HCT116 (cell line): ENCODE measurements around the gene CSRP1. TPM values are rescaled to one million over a fixed set of nuclear protein-coding genes. Genes with fewer than 3 reads are reported as not detected.

Experiments used
- ATAC-seq: fragments of 200-7000 bp; cut with Tn5 transposase; 2 replicates; pipeline ENCODE4 v1.9.1; 2020; ENCODE audit warnings: mild to moderate bottlenecking, moderate library complexity
- BruUV-seq: library from RNA; stranded (reverse); fragments of 400-500 nt; replicated peaks from 2 replicates; lab custom pipeline; 2021; lab: Mats Ljungman, UMichigan
- CTCF ChIA-PET: fragments of 300-600 bp; sonication (Branson Sonifier 250); formaldehyde crosslinking; loops from one replicate; lab custom pipeline; 2021; ENCODE audit warnings: antibody characterized with exemption; lab: Charles Lee
- POLR2A ChIA-PET: fragments of 300-600, 350-600 bp; sonication (Branson Sonifier 250); formaldehyde crosslinking; loops from one replicate; lab custom pipeline; 2021; ENCODE audit warnings: antibody characterized with exemption; lab: Charles Lee
- RAD21 ChIA-PET, 2 experiments: fragments of 300-600 bp; sonication (Branson Sonifier 250); formaldehyde crosslinking; loops; one replicate each; lab custom pipeline; 2023; ENCODE audit warnings: low total read pairs in 2 of 2; ENCODE audit not compliant: uncharacterized antibody in 2 of 2, unreplicated experiment in 2 of 2, low non-redundant PET in 1 of 2; lab: Charles Lee
- DNase-seq: peaks from one replicate; pipeline ENCODE4 v3.0.0-alpha.2; 2010; ENCODE audit warnings: low read depth, low spot score
- H2AFZ ChIP-seq: fragments of 200-600 bp; shearing (Covaris generic), sonication (generic); 2 replicates; pipeline ENCODE4 v1.6.1; 2017; ENCODE audit warnings: low read depth, mixed run types, mixed read lengths, antibody characterized with exemption, low read length; ENCODE audit not compliant: poor library complexity, severe bottlenecking
- H3K27ac ChIP-seq: 2 replicates; pipeline ENCODE4 v1.5.1; 2012; ENCODE audit warnings: low read depth, low read length
- H3K27me3 ChIP-seq: fragments of 200-600 bp; sonication (generic); 2 replicates; pipeline ENCODE4 v1.6.1; 2016; ENCODE audit warnings: mixed run types, low read length, mixed read lengths; ENCODE audit not compliant: insufficient read depth
- H3K36me3 ChIP-seq, 2 experiments: fragments of 200-500 bp in 1 of 2; fragments of 200-600 bp in 1 of 2; sonication (Bioruptor generic) in 1 of 2; sonication (generic) in 1 of 2; 2 replicates each; pipeline versions ENCODE4 v1.5.1 to v1.6.1; 2014 to 2016; ENCODE audit warnings: low read length in 2 of 2, inconsistent platforms in 1 of 2, mixed read lengths in 1 of 2, mixed run types in 1 of 2; ENCODE audit not compliant: insufficient read depth in 2 of 2, control insufficient read depth in 1 of 2
- H3K4me1 ChIP-seq, 2 experiments: fragments of 200-600 bp in 1 of 2; sonication (generic) in 1 of 2; 2 replicates each; pipeline versions ENCODE4 v1.5.1 to v1.6.1; 2012 to 2017; ENCODE audit warnings: low read length in 2 of 2, inconsistent platforms in 1 of 2, mild to moderate bottlenecking in 1 of 2, mixed read lengths in 1 of 2, mixed run types in 1 of 2, moderate library complexity in 1 of 2; ENCODE audit not compliant: insufficient read depth in 2 of 2, control insufficient read depth in 1 of 2
- H3K4me2 ChIP-seq: fragments of 200-600 bp; sonication (generic); 2 replicates; pipeline ENCODE4 v1.6.1; 2017; ENCODE audit warnings: mixed run types, low read length, mixed read lengths
- H3K4me3 ChIP-seq, 2 experiments: fragments of 200-600 bp in 1 of 2; sonication (generic) in 1 of 2; replicated peaks in 1 of 2; 2 replicates each; pipeline ENCODE4 v1.5.1; 2011 to 2016; ENCODE audit warnings: low read length in 2 of 2, control low read depth in 1 of 2, low read depth in 1 of 2, mild to moderate bottlenecking in 1 of 2, mixed read lengths in 1 of 2, mixed run types in 1 of 2
- H3K79me2 ChIP-seq: fragments of 200-600 bp; sonication (generic); 2 replicates; pipeline ENCODE4 v1.6.1; 2017; ENCODE audit warnings: mild to moderate bottlenecking, mixed run types, low read length, moderate library complexity, mixed read lengths; ENCODE audit not compliant: insufficient read depth
- H3K9ac ChIP-seq: fragments of 200-600 bp; sonication (generic); 2 replicates; pipeline ENCODE4 v1.6.1; 2016; ENCODE audit warnings: low read length, mixed read lengths
- H3K9me2 ChIP-seq: fragments of 200-600 bp; sonication (generic), shearing (Covaris generic); 2 replicates; pipeline ENCODE4 v1.6.1; 2017; ENCODE audit warnings: mixed run types, mild to moderate bottlenecking, moderate library complexity; ENCODE audit not compliant: insufficient read depth
- H3K9me3 ChIP-seq, 2 experiments: fragments of 200-500 bp in 1 of 2; fragments of 200-600 bp in 1 of 2; sonication (Bioruptor generic) in 1 of 2; sonication (generic) in 1 of 2; 2 replicates each; pipeline ENCODE4 v1.6.1; 2014 to 2017; ENCODE audit warnings: low read length in 2 of 2, mixed read lengths in 2 of 2, inconsistent platforms in 1 of 2, low read depth in 1 of 2, mild to moderate bottlenecking in 1 of 2, mixed run types in 1 of 2, moderate library complexity in 1 of 2; ENCODE audit not compliant: control insufficient read depth in 1 of 2, insufficient read depth in 1 of 2
- H4K20me1 ChIP-seq: fragments of 200-600 bp; sonication (generic), shearing (Covaris generic); 2 replicates; pipeline ENCODE4 v1.6.1; 2017; ENCODE audit warnings: mixed run types, mild to moderate bottlenecking, moderate library complexity; ENCODE audit not compliant: insufficient read depth
- ATF3 ChIP-seq: IDR thresholded peaks from 2 replicates; pipeline ENCODE4 v1.6.1; 2012
- CEBPB ChIP-seq: IDR thresholded peaks from 2 replicates; pipeline ENCODE4 v1.6.1; 2012; ENCODE audit warnings: low read depth
- FOSL1 ChIP-seq: IDR thresholded peaks from 2 replicates; pipeline ENCODE4 v1.6.1; 2012; ENCODE audit warnings: low read depth
- JUND ChIP-seq: IDR thresholded peaks from 2 replicates; pipeline ENCODE4 v1.6.1; 2012
- POLR2A ChIP-seq: IDR thresholded peaks from 2 replicates; pipeline ENCODE4 v1.7.0; 2011; ENCODE audit warnings: borderline replicate concordance; ENCODE audit not compliant: insufficient read depth, insufficient read length; ENCODE audit errors: extremely low read depth
- SIN3A ChIP-seq: IDR thresholded peaks from 2 replicates; pipeline ENCODE4 v1.6.1; 2012; ENCODE audit warnings: low read depth
- SRF ChIP-seq: IDR thresholded peaks from 2 replicates; pipeline ENCODE4 v1.6.1; 2012; ENCODE audit warnings: low read depth
- YY1 ChIP-seq: IDR thresholded peaks from 2 replicates; pipeline ENCODE4 v1.6.1; 2011; ENCODE audit warnings: low read length, low read depth, moderate library complexity, mild to moderate bottlenecking; ENCODE audit not compliant: insufficient replicate concordance; ENCODE audit errors: extremely low read depth
- ZFX ChIP-seq: fragments of 450-650 bp; IDR thresholded peaks from 2 replicates; pipeline ENCODE4 v1.6.1; 2017
- ZNF274 ChIP-seq: fragments of 200-500 bp; sonication (Bioruptor generic); IDR thresholded peaks from 2 replicates; pipeline ENCODE4 v1.6.1; 2014; ENCODE audit warnings: mild to moderate bottlenecking, low read depth, low read length, inconsistent platforms
- intact Hi-C: fragments of 100-400 bp; cut with micrococcal nuclease; formaldehyde crosslinking; loops from 2 replicates; pipeline ENCODE4 v1.10.0; 2022
- total RNA-seq: library from RNA; stranded (reverse); gene quantifications from one replicate; pipeline ENCODE4 v1.2.1, GENCODE V29; 2021; ENCODE audit not compliant: unreplicated experiment
- TF ChIP-seq, protein P1 (sequence below): IDR thresholded peaks from 2 replicates; pipeline ENCODE4 v1.6.1; 2012; ENCODE audit warnings: low read depth
- TF ChIP-seq, protein P2 (sequence below): IDR thresholded peaks from 2 replicates; pipeline ENCODE4 v1.6.1; 2012

Gene CSRP1
- total RNA-seq, 1 experiment from 2014 or later: 51.7 TPM

- TF ChIP-seq, protein P1, sequence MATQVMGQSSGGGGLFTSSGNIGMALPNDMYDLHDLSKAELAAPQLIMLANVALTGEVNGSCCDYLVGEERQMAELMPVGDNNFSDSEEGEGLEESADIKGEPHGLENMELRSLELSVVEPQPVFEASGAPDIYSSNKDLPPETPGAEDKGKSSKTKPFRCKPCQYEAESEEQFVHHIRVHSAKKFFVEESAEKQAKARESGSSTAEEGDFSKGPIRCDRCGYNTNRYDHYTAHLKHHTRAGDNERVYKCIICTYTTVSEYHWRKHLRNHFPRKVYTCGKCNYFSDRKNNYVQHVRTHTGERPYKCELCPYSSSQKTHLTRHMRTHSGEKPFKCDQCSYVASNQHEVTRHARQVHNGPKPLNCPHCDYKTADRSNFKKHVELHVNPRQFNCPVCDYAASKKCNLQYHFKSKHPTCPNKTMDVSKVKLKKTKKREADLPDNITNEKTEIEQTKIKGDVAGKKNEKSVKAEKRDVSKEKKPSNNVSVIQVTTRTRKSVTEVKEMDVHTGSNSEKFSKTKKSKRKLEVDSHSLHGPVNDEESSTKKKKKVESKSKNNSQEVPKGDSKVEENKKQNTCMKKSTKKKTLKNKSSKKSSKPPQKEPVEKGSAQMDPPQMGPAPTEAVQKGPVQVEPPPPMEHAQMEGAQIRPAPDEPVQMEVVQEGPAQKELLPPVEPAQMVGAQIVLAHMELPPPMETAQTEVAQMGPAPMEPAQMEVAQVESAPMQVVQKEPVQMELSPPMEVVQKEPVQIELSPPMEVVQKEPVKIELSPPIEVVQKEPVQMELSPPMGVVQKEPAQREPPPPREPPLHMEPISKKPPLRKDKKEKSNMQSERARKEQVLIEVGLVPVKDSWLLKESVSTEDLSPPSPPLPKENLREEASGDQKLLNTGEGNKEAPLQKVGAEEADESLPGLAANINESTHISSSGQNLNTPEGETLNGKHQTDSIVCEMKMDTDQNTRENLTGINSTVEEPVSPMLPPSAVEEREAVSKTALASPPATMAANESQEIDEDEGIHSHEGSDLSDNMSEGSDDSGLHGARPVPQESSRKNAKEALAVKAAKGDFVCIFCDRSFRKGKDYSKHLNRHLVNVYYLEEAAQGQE: no peak
- TF ChIP-seq SRF: no peak
- no peak for TF ChIP-seq POLR2A
- TF ChIP-seq JUND: no peak
- TF ChIP-seq, protein P2, sequence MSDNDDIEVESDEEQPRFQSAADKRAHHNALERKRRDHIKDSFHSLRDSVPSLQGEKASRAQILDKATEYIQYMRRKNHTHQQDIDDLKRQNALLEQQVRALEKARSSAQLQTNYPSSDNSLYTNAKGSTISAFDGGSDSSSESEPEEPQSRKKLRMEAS: no peak
- no peak for TF ChIP-seq ATF3
Observed at GRCh38 chr1:201485184-201485774, 21.6 kb downstream of the CSRP1 start (continued).

DNA sequence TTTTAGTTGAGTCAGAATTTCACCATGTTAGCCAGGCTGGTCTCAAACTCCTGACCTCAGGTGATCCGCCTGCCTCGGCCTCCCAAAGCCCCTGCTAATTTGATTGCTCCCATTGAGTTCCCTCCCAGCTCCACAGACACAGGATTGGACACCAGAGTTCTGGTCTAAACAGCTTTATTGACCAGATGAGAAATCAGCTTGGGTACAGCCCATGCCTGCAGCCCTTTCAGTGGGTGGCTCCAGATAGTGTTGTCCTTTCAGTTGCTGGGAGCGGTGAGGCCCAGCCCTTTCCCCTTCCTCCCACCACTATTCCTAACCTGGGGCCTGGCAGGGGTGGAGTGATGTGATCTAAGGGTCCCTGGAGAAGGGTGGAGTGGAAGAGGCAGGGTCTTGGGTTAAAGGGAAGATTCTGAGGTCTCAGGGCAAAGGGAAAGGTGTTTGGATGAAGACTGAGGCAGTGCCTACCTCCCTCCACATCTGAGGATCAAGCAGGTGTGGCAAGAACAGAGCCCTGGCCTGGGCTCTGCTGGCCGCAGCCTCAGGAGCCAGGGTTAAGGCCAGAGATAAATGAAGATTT, 23.5 kb downstream of the CSRP1 start:
- TF ChIP-seq POLR2A: no peak
- TF ChIP-seq SIN3A: no peak
- no peak for TF ChIP-seq ZNF274
- no peak for TF ChIP-seq YY1
- TF ChIP-seq, protein P1: no peak
- TF ChIP-seq SRF: no peak
- no peak for TF ChIP-seq FOSL1
- no peak for TF ChIP-seq JUND
- no peak for TF ChIP-seq ZFX
- TF ChIP-seq CEBPB: no peak
- Histone ChIP-seq H4K20me1 (no peaks in the 10 kb centered on the region), H2AFZ (no peak overlapping the region), H3K4me2 (no peak overlapping the region), H3K4me3 (no peak overlapping the region), H3K9me2 (no peaks in the 10 kb centered on the region), H3K9ac (no peak overlapping the region), H3K4me1 (peaks cover 23 to 30% of the 10 kb centered on the region in 2 experiments), H3K27me3 (no peaks in the 10 kb centered on the region), H3K79me2 (no peaks in the 10 kb centered on the region), H3K27ac (no peak overlapping the region), H3K9me3 (no peaks in the 10 kb centered on the region), H3K36me3 (no peaks in the 10 kb centered on the region; a peak in 1 of 4 replicates)
- DNase-seq: no peak
- no TSS peak for BruUV-seq
- ChIA-PET POLR2A (interaction anchor here (1.8 kb wide), 1 partner anchor 29 kb away, joined by 17 read pairs; no protein-coding TSS in a partner anchor), RAD21 (no interaction called here), CTCF (interaction anchor here (1.7 to 4.8 kb wide), 4 partner anchors 31 to 311 kb away, joined by 8 to 194 read pairs (median 26); no protein-coding TSS in a partner anchor)
- ATAC-seq: no peak
- intact Hi-C loops: no loop called here
